Small intestine (tissue), 4 donors: ENCODE measurements around the gene FAM187B. TPM values are rescaled to one million over a fixed set of nuclear protein-coding genes. Genes with fewer than 3 reads are reported as not detected.

Experiments
- polyA plus RNA-seq, 4 donors: library from polyadenylated mRNA; stranded (reverse) in 3 of 4; unstranded in 1 of 4; fragments of 200-250 nt in 3 of 4; fragments of 120-200 nt in 1 of 4; gene quantifications; one replicate each; pipeline versions ENCODE4 v1.2.1 to v1.2.3, GENCODE V29; 2013
- donor health status: healthy with polysubstance abuse.
- donor health status: Bipolar disorder and iron deficiency.
- donor health status: healthy.

FAM187B gene
- polyA plus RNA-seq, 4 donors, result not detected

Other genes starting within 250 kb of the FAM187B start
- 10 to 100 TPM in 2 of 4 donors, 1 to 10 TPM in 2; 2.0 to 47.0 (median 22.3) TPM for gene GRAMD1A, start 228.4 kb downstream of the FAM187B start, polyA plus RNA-seq
- 10 to 100 TPM in 1 of 4 donors, 1 to 10 TPM in 1, under 1 TPM in 1, not detected in 1; 0.84 to 10.1 (median 2.4) TPM for gene SCN1B, start 198.3 kb downstream of the FAM187B start, polyA plus RNA-seq
- gene HPN, start 187.0 kb downstream of the FAM187B start, polyA plus RNA-seq, result 100 to 1,000 TPM in 1 of 4 donors, 1 to 10 TPM in 1, not detected in 2; 1.8 to 481 TPM
- gene FXYD3, start 112.9 kb downstream of the FAM187B start, polyA plus RNA-seq, result 100 to 1,000 TPM in 3 of 4 donors, 10 to 100 TPM in 1; 72.7 to 803 (median 118) TPM
- 10 to 100 TPM in 1 of 4 donors, 1 to 10 TPM in 2, under 1 TPM in 1; 0.45 to 14.5 (median 4.1) TPM for gene LGI4, start 93.7 kb downstream of the FAM187B start, polyA plus RNA-seq
- gene FXYD1, start 89.9 kb downstream of the FAM187B start, polyA plus RNA-seq, result 10 to 100 TPM in 2 of 4 donors, 1 to 10 TPM in 1, not detected in 1; 7.3 to 25.4 (median 13.6) TPM
- under 1 TPM in 2 of 4 donors, not detected in 2; 0.24 to 0.38 TPM for gene FXYD7, start 85.5 kb downstream of the FAM187B start, polyA plus RNA-seq
- gene FXYD5, start 74.0 kb downstream of the FAM187B start, polyA plus RNA-seq, result 10 to 100 TPM in 3 of 4 donors, 1 to 10 TPM in 1; 3.4 to 60.5 (median 30.2) TPM
- 100 to 1,000 TPM in 2 of 4 donors, 10 to 100 TPM in 2; 51.6 to 136 (median 98.7) TPM for gene LSR, start 20.3 kb upstream of the FAM187B start, polyA plus RNA-seq
- gene USF2, start 40.2 kb upstream of the FAM187B start, polyA plus RNA-seq, result 100 to 1,000 TPM in 2 of 4 donors, 10 to 100 TPM in 2; 74.7 to 127 (median 109) TPM
- gene HAMP, start 53.8 kb upstream of the FAM187B start, polyA plus RNA-seq, result under 1 TPM in 2 of 4 donors, not detected in 2; 0.01 to 0.18 TPM
- gene MAG, start 63.4 kb upstream of the FAM187B start, polyA plus RNA-seq, result under 1 TPM in 1 of 4 donors, not detected in 3; 0.07 TPM
- 1 to 10 TPM in 3 of 4 donors, under 1 TPM in 1; 0.81 to 5.0 (median 2.2) TPM for gene CD22, start 100.4 kb upstream of the FAM187B start, polyA plus RNA-seq
- gene FFAR1, start 119.2 kb upstream of the FAM187B start, polyA plus RNA-seq, result under 1 TPM in 2 of 4 donors, not detected in 2; 0.18 to 0.74 TPM
- 1 to 10 TPM in 1 of 4 donors, under 1 TPM in 1, not detected in 2; 0.50 to 1.0 TPM for gene FFAR3, start 129.7 kb upstream of the FAM187B start, polyA plus RNA-seq
- under 1 TPM in 2 of 4 donors, not detected in 2; 0.06 to 0.15 TPM for gene GPR42, start 142.3 kb upstream of the FAM187B start, polyA plus RNA-seq
- gene FFAR2, start 219.5 kb upstream of the FAM187B start, polyA plus RNA-seq, result 1 to 10 TPM in 1 of 4 donors, under 1 TPM in 3; 0.54 to 3.7 (median 0.81) TPM